Kidney capillary endothelial cell (primary cell): ENCODE data around the gene MTCH1.

Experiments used
- DNase-seq: peaks from one replicate; pipeline ENCODE4 v3.0.0-alpha.2; 2018; ENCODE audit warnings: low spot score

MTCH1 gene

GRCh38 chr6:37017606-37018197 is 31.7 kb upstream of the MTCH1 start:
- no peak for DNase-seq

- no peak for DNase-seq
Observed at GRCh38 chr6:37016995-37017394, 31.0 kb upstream of the MTCH1 start.

- DNase-seq, result no peak
Observed at GRCh38 chr6:37015532-37015931, 29.5 kb upstream of the MTCH1 start.

GRCh38 chr6:37014667-37015066 is 28.7 kb upstream of the MTCH1 start:
- DNase-seq, result no peak

- DNase-seq, result no peak
Observed at GRCh38 chr6:37013516-37014491, 27.8 kb upstream of the MTCH1 start.

GRCh38 chr6:37011656-37012378 is 25.8 kb upstream of the MTCH1 start:
- DNase-seq, result no peak

- DNase-seq, result no peak
Observed at GRCh38 chr6:37010402-37010892, 24.5 kb upstream of the MTCH1 start.

- DNase-seq, result no peak
Observed at GRCh38 chr6:37008484-37009465, 22.8 kb upstream of the MTCH1 start.

GRCh38 chr6:37007340-37008043 is 21.5 kb upstream of the MTCH1 start:
- no peak for DNase-seq

GRCh38 chr6:37006793-37007339 is 20.9 kb upstream of the MTCH1 start:
- DNase-seq, result no peak

- DNase-seq, result no peak
Observed at GRCh38 chr6:37005827-37006567, 20.0 kb upstream of the MTCH1 start.

GRCh38 chr6:37005061-37005810 is 19.2 kb upstream of the MTCH1 start, which contains the start of gene FGD2:
Gene FGD2, plus strand, starts transcription at chr6:37005655. Its CDS starts 163 bp downstream, at chr6:37005818.
- no peak for DNase-seq

GRCh38 chr6:37004044-37004980 is 18.3 kb upstream of the MTCH1 start:
- no peak for DNase-seq

GRCh38 chr6:36999751-37000125 is 13.7 kb upstream of the MTCH1 start:
- no peak for DNase-seq

- no peak for DNase-seq
Observed at GRCh38 chr6:36999061-36999750, 13.2 kb upstream of the MTCH1 start.

- DNase-seq, result no peak
Observed at GRCh38 chr6:36998723-36999038, 12.7 kb upstream of the MTCH1 start.
